Neural progenitor cell (in vitro differentiated cells): Measurements from ENCODE around the gene IKBKG.

Source experiments
- EZH2 ChIP-seq: fragments of 200-600 bp; sonication (generic); IDR thresholded peaks from 2 replicates; pipeline ENCODE4 v1.6.1; 2017; ENCODE audit warnings: antibody characterized with exemption, mild to moderate bottlenecking, moderate library complexity
- EZH2phosphoT487 ChIP-seq: fragments of 200-600 bp; sonication (generic); IDR thresholded peaks from 2 replicates; pipeline ENCODE4 v1.6.1; 2017; ENCODE audit warnings: antibody characterized with exemption
- TF ChIP-seq, protein P1 (sequence below): fragments of 200-600 bp; sonication (generic); IDR thresholded peaks from 2 replicates; pipeline ENCODE4 v1.5.1; 2017; ENCODE audit warnings: antibody characterized with exemption, mild to moderate bottlenecking

DNA sequence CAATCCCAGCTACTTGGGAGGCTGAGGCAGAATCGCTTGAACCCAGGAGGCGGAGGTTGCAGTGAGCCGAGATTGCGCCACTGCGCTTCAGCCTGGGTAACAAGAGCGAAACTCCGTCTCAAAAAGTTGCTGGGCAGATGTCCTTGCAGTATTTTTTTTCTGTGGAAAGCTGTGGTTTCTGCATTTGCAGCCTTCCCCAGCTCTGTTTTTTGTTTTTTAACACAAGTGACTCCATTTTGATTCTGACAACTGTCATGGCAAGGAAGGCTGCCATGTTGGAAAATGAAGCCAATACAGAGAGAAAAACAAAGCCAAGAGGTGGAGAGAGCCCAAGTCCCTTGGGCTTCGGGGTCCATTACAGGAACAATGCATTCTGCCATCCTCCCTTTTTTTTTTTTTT, 45.3 kb upstream of the IKBKG start:
- TF ChIP-seq, protein P1, sequence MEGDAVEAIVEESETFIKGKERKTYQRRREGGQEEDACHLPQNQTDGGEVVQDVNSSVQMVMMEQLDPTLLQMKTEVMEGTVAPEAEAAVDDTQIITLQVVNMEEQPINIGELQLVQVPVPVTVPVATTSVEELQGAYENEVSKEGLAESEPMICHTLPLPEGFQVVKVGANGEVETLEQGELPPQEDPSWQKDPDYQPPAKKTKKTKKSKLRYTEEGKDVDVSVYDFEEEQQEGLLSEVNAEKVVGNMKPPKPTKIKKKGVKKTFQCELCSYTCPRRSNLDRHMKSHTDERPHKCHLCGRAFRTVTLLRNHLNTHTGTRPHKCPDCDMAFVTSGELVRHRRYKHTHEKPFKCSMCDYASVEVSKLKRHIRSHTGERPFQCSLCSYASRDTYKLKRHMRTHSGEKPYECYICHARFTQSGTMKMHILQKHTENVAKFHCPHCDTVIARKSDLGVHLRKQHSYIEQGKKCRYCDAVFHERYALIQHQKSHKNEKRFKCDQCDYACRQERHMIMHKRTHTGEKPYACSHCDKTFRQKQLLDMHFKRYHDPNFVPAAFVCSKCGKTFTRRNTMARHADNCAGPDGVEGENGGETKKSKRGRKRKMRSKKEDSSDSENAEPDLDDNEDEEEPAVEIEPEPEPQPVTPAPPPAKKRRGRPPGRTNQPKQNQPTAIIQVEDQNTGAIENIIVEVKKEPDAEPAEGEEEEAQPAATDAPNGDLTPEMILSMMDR, result no peak
- TF ChIP-seq EZH2, result no peak
- no peak for TF ChIP-seq EZH2phosphoT487
